Measurements from ENCODE around the gene TARP.

TARP gene

DNA sequence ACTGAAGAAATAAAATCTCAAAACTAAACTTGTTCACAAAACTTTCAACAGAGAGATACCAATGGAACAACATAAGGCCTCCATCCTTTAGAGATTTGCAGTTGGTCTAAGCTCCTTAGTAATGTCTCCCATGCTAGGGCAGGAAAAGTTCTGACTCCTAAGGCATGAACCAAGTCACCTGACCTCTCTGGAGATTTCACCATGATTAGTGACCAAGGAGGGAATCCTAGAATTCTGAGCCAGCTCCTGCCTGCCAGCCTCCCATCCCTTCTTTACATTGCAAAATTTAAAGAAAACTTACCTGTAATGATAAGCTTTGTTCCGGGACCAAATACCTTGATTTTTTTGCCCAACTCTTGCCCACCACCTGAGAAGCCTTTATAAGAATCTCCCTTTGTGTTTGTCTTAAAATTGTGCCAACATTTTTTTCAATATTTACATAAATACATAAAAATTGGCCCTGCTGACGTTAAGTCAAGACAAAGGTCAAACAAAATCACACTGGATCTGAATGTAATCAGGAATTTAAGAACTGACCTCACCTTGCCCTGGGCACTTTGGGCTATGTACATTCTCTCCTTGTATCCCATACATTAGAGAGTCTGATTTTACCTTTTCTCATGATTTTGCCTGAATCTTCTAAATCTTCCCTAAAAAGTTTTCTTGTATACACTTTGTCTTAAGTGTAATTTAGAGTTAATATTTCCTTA is at the start of gene TARP:
Gene TARP (minus strand): TSS at position 351 of the 710 bp plus-strand sequence.
- DNase-seq (ENCODE audit: low read depth in 2 of 2): no peak

DNA sequence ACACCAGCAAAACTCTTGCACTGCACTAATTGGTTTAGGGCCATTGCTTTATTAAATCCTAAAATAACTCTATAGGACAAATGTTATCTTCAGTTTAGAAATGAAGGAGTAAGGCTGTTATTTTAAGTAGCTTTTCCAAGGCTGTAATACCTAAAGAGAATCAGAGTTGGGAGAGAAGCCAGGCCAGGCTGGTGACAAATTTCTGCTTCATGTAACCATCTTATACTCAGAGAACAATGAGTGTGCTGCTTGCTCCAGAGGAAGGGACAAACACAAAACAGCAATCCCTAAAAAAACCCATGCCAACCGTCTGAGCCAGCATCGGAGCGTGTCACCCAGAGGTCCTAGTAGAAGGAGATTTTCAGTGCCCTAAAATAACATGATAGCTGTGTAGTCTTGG is 49.7 kb upstream of the TARP start:
- no peak for DNase-seq (ENCODE audit: low read depth in 2 of 2)

DNA sequence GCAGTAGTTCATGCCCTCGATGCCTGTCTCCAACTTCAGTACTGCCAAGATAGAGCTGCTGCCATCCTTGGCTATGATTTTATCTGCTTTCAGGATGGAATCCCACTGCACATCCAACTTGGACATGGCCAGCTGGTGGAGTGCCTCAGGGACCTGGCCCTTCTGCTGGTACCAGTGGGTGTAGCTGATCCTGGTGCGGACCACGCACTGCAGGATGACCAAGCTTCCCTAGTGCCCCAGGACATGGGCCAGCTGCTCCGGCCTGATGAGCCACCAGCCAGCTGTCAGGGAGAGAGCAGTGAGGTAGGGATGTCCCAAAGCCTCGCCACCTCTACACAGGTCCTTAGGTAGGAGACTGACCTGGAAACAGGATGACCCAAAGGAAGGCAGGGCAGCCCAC is 49.0 kb upstream of the TARP start:
- no peak for DNase-seq (ENCODE audit: low read depth in 2 of 2)

DNA sequence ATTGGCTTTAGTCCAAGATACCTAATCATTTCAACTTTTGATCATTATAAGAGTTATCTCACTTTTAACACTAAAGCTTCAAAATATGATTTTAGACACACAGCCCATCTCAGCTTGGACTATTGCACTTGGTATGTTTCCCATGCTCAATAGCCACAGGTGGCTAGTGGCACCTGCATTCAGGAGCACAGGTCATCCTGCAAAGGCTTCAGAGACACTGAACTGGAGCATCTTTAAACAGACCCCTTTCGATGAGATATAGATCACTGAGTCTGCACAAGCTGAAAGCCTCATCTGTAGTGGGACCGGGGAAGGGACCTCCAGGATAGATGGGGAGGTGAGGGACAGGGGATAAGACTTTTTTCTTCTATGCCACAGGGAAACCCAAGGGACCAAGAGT is 48.5 kb upstream of the TARP start:
- DNase-seq (ENCODE audit: low read depth in 2 of 2): no peak

DNA sequence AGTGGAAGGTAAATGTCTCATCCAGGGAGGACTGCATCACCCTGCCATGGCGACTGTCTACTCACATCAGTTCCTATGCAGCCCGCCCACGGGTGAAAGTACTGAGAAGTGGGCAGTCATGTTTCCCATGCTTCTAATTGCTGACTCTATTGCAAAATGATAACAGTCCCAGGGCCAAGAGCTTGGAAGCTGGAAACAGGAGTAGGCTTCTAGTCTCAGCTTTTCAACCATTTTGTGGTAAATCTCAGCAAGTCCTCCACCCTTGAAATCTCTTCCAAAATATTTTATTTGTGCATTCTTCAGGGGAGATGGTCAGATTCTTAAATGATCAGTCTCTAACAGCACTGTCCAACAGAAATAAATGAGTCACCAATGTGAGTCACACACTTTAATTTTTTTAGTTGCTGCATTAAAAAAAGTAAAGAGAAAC is 48.1 kb upstream of the TARP start:
- no peak for DNase-seq (ENCODE audit: low read depth in 2 of 2)

DNA sequence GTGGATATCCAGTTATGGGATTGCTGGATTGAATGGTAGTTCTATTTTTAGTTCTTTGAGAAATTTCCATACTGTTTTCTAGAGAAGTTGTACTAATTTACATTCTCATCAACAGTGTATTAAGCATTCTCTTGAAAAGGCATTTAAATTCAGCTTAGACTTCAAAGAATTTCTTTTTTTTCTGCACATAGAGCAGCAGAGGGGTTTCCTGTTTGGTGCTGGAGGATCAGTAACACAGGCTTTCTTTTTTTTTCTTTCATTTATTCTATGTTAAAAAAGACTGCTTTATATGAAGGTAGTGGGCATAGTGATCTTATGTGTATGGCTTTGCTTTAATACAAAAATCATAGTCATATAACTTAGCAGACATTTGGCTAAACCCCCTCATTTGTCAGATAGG is 47.6 kb upstream of the TARP start:
- DNase-seq (ENCODE audit: low read depth in 2 of 2): no peak

DNA sequence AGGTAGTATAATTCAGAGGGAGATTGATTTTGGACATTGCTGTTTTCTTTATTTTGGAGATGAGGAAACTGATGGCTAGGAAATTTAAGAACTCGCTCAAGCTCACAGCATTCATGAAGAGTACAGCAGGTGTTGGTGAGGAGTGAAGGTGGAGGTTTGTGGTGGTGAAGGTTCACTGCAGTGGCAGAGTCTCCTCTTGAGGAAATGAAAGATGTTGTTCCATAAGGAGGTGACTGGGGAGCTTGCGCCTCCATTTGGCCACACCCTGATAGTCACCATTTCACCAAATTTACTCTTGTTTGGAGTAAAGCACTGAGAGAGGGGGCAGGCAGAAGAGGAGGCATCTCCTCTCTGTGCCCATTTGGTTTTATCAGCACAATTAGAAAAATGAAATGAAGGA is 46.4 kb upstream of the TARP start:
- no peak for DNase-seq (ENCODE audit: low read depth in 2 of 2)

DNA sequence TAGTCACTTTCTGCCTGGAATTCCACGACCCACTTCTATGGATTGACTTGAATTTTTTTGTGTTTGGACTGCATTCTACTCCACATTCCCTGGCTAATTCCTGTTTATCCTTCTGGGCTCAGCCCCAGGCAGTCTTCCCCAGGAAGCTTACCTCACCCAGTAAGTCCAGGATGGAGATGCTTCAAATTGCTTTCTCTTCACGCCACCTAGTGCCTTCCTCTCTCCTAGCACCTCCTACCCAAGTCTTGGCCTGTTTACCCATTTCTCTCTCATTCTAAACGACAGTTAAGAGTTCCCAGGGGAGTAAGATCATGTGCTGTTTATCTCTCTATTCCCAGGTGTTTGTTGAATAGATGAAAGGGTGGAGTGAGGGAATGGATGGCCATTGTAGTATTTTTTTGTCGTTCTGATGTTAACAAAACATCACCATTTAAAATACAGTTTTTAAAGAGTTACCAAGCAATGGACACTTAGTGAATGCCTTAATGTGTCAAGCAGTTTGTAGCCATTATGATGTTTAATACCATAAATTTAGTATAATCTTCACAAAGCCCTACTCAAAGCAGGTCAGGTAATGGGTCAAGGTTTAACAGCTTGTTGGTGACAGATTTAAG is 45.5 kb upstream of the TARP start:
- no peak for DNase-seq (ENCODE audit: low read depth in 2 of 2)

DNA sequence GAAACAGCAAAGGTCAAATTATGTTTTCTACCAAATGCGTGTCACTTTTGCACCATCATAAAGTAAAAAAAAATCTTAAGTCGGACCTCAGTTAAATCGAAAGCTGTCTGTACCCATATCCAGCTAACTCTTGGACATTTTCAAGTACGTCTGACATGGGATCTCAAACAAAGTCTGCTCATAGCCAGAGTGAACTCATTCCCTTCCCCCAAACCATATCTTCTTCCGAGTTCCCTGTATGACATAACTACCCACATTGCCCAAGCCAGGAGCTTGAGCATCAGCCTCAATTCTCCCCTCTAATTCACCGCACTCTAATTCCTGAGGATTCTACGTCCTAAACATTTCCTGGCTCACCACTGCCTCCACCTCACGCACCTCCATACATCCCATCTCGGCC is 44.8 kb upstream of the TARP start:
- DNase-seq (ENCODE audit: low read depth in 2 of 2): no peak

DNA sequence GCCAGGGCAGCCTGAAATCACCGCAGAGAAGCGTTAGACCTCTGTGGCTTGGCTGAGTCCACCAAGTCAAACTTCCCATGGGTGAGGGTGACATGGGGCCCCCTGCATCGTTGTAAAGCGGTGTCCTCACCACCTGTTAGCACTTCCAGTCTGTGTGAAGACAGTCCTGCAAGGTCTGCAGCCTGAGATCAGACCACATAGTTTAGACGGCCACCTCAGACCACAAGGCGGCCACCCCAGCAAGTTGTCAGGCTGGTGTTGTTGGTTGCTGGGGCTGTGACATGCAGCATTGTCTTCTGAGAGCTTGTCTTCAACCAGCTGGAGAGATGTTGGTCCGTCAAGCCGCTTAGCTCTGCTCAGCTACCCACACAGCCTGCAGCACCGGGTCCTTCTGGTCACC is 44.1 kb upstream of the TARP start:
- peak in 1 of 2 donors; percentile 43 for DNase-seq (ENCODE audit: low read depth in 2 of 2)

DNA sequence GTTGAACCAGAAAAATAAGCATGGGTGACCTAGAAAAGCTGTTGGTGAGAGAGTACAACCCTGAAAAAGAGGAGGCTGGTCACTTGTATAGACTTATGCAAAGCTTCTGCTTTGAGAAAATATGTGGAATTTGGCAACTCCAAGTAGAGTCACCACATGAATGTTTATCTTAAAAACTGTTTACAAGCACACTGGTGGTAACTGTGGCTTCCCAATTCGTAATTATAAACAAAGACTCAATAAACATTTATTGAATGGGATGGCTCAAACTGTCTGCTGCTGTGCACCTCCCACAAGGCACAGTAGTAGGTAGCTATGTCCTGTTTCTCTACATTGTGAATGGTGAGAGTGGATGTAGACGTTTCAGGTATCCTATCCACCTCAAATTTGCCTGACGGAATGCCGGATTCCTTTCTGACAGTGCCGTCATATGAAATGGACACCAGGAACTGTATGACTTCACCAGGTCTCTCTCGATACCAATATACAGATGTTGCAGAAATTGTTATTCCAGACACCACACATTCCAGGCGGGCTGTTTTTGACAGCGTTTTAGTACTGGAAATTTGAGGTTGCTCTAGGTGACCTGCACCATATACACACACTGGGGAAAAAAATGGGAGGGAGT is 43.4 kb upstream of the TARP start:
- DNase-seq (ENCODE audit: low read depth in 2 of 2): no peak

DNA sequence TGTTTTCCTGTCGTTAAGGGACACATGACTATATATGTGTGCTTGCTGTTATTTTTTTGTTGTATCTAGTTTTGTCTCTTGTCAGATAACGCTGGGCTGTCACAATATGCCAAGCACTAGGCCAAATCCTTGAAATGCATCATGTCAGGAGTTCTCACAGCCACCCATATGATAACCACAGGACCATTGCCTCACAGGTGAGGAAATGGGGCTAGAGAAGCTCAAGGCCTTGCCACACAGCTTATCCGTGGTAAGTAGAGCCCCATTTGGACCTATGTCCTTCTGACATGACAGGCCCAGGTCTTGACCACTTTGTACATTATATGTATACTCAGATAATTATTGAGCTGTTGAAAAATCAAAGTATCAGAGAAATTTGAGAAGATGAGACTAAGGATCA is 42.0 kb upstream of the TARP start:
- no peak for DNase-seq (ENCODE audit: low read depth in 2 of 2)

DNA sequence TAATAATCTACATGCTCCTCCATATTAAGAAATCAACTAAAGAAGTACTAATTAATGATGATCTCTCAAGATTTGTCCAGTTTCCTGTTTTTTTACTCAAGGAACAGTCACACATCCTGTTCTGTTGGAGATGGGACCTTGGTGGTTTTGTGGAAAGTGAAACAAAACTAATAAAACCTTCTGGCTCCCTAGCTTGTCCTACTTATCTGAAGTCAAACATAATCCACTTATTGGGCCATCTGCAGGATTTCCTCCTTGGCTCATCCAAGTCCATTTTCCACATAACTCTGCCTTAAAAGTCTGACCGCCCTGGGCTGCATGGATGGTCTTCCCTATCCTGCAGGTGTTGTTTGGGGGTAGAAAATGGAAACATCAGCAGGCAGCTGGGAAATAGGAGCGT is 39.4 kb upstream of the TARP start:
- no peak for DNase-seq (ENCODE audit: low read depth in 2 of 2)

DNA sequence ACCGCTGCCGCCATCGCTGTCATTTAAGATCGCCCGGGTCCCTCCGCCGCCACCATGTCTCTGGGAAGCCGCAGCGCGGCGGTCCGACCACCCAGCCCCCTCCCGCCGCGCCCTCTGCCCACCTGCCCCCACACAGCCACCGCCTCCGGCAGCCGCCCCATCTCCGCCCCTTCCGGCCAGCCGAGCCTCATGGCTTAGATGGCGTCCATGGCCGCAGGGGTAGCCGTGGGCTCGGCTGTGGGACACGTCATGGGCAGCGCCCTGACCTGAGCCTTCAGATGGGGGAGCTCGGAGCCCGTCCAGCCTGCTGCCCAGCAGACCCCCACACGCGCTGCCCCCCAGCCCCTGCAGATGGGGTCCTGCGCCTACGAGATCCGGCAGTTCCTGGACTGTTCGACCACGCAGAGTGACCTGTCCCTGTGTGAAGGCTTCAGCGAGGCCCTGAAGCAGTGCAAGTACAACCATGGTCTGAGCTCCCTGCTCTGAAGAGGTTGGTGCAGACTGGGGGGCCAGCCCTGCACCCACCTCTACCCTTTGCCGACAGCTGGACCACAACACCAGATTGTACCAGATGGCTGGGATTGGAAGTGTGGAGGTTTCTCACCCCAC is 38.0 kb upstream of the TARP start:
- no peak for DNase-seq (ENCODE audit: low read depth in 2 of 2)

DNA sequence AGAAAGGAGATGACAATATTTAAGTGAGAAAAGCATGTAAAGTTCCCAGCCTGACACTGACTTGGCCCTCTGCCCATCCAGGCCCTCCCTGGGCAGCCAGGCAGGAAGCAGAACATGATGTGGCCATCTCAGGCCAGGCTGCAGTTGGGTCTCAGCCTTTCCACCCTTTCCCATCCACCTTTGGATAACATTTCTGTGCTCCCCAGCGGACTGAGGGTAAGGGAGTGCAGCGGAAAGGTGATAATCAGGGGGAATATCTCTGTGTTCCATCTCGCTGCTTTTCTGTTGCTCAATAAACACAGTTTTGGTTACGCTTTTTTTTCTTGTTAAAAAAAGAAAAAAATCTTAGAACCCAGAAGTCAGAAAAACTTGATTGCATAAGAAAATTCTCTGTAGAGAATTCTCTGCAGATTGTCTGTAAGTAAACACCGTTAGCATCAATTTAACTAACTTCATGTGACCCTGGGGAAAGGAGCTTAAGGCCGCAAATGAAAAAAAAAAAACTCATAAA is 37.2 kb upstream of the TARP start:
- DNase-seq (ENCODE audit: low read depth in 2 of 2): no peak

DNA sequence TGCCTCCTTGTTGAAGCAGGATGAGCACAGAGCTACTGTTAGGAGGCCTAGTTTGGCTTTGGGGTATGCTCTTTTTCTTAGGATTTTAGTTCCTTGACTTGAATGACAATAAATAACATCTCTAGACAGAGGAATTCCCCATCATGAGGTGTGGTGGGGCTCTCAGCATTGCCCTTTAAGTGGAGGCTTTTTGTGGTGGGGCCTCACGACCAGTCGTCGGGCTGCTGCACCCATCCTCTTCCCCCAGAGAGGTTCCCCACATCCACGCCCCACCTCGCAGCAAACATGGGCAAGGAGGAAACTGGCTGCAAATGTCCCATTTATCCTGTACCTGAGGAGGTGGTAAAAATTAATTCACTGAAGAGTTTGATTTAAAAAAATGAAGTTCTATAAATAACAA is 36.1 kb upstream of the TARP start:
- DNase-seq (ENCODE audit: low read depth in 2 of 2): no peak

DNA sequence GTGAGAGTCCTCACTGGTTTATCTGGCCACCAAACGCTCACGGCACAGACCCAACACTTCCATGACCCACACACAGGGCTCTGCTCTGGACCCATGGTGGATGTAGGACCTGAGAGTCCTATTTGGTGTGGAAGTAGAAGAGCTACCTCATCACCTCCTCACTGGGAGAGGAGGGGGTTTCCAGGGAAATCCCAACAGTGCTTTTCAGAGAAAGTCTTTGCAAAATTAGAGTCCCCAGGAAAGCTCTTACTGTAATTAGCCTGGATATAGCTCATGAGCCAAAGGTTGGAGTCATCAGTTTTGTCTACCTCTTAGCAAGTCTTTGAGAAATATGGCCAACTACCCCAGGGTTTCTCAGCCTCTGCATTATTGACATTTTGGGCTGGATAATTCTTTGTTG is 34.7 kb upstream of the TARP start:
- DNase-seq (ENCODE audit: low read depth in 2 of 2): no peak

DNA sequence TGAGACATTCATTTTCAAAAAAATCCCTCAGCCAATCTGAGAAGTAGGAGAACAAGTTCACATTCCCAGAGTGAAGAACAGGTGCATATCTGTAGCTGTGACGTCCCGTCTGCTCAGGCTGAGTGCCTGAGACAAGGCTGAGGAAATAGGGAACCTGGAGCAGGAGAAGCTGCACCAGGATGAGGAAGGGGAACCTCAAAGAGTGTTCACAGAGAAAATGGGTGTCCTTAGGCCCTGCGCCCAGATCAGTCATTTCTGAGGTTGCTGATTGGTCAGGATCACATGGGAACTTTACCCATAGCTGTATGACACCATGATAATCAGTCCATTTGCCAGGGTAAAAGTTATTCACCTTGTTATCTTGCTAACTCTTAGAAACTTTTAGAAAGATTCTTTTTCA is 34.2 kb upstream of the TARP start:
- DNase-seq (ENCODE audit: low read depth in 2 of 2): no peak

DNA sequence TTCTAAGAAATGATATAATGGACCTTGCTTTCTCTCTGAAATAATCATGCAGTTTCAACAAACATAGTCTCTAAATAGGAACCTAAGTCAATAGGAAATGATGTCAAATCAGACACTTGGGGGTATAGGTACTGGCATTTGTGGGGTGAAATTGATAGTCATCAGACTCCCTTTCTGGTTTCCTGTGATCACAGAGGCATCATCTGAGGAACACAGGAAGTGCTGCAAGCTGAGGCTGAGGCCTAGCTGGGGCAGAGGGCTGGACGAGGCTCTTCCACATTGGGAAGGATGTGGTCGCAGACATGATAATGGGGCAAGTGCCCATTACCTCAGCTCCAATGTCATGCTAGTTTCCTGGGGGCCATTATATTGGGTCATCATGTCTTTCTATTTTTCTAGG is 33.5 kb upstream of the TARP start:
- DNase-seq (ENCODE audit: low read depth in 2 of 2): no peak

DNA sequence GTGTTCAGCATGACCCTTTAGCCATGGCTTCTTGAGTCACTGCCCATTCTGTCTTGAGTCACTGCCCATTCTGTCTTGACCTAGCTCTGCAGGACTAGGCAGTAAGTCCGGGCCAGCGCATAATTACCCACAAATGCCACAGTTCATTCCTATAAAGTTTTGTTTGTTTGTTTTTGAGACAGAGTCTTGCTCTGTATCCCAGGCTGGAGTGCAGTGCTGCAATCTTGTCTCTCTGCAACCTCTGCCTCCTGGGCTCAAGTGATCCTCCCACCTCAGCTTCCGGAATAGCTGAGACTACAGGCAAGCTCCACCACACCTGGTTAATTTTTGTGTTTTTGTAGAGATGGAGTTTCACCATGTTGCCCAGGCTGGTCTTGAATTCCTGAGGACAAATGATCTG is 32.7 kb upstream of the TARP start:
- DNase-seq (ENCODE audit: low read depth in 2 of 2): no peak

DNA sequence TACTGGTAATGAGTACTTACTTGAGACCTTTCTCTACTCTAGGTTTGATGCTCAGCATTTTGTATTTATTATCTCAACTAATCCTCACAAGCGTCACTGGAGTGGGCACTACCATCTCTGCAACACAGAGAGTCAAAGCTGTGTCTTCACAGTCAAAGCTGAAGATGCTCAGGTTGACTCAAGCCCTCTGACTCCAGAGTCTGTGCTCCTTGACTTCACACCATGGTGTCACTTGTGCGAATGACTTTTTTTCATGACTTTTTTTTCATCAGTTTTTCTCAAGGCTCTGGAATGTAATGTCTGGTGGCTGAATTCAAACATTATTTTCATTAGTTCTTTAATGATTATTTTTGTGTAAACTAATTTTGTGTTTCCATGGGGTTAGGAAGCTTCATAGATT is 30.4 kb upstream of the TARP start:
- no peak for DNase-seq (ENCODE audit: low read depth in 2 of 2)

DNA sequence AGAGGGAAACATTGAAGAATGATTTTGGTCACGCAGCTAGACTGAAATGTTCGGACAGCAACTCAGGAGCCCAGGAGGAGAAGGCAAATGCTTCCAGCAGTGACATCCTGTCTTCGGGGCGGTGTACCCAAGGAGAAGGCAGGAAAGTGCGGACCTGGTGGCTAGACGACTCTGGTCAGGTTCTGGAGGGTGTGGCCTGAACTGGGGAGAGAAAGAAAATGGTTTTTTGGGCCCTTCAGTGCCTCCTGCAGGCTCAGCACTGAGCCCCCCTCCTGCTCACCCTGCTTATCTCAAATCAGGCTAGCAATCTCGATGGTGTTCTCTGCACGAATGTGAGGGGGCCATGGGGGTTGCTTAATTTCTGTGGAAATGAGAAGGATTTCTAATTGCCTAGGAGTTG is 26.7 kb upstream of the TARP start:
- DNase-seq (ENCODE audit: low read depth in 2 of 2): no peak
